ENCODE data around the gene CELF4. TPM values are rescaled to one million over a fixed set of nuclear protein-coding genes. Genes with fewer than 3 reads are reported as not detected.
A peak's percentile ranks its signal among the peaks of the same experiment; 100 is the strongest.

Gene CELF4
- total RNA-seq, 1 experiment from 2014 or later = 3.7 TPM

DNA sequence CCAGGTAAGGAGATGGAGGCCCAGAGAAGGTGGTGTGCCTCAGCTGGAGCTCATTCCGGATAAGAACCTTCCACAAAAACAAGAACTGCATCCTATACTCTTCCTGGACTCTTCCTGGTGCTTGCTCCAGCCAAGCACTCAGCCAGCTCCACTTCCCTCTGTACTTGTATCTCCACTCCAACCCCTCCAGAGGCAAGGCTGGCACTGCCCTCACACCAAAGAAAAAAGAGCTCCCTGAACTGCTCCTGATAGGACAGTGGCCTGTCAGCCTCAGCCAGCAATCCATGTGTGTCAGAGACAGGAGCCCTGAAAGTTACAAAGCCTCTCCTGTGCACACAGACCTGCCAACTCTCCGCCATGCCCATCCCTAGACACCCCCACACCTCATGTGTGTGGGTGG, 248.1 kb downstream of the CELF4 start:
- H3K36me3 ChIP-seq (replicated peaks; ENCODE audit: control insufficient read depth, insufficient read depth, low read length) = no peaks in the 10 kb centered on the region
- no peak for DNase-seq
- no peaks in the 10 kb centered on the region for H3K27me3 ChIP-seq (ENCODE audit: control insufficient read depth, insufficient read depth, low read length)
- no peak overlapping the region for H3K4me3 ChIP-seq (ENCODE audit: insufficient read depth, low read depth, low read length)

DNA sequence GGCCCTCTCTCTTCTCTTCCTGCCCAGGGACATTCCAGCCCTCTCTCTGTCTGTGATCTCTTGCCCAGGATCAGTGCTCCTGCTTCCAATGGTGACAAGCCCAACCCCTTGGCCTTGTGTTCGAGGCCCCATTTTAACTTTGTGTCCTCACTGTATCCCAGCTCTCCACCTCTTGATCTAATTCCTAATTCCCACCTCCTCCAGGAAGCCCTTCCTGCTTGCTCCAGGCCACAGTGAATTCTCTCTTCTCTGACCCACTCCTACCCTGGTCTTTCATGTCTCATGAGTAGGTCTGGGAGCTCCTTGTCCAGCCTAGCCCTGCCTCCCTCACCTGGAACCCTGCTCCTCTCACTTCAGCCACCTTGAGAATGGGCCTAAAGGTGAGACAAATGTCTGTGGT, 249.1 kb downstream of the CELF4 start:
- Histone ChIP-seq H3K36me3 (replicated peaks; ENCODE audit: control insufficient read depth, insufficient read depth, low read length) (no peaks in the 10 kb centered on the region), H3K27me3 (ENCODE audit: control insufficient read depth, insufficient read depth, low read length) (no peaks in the 10 kb centered on the region), H3K4me3 (ENCODE audit: insufficient read depth, low read depth, low read length) (no peak overlapping the region)
- no peak for DNase-seq

DNA sequence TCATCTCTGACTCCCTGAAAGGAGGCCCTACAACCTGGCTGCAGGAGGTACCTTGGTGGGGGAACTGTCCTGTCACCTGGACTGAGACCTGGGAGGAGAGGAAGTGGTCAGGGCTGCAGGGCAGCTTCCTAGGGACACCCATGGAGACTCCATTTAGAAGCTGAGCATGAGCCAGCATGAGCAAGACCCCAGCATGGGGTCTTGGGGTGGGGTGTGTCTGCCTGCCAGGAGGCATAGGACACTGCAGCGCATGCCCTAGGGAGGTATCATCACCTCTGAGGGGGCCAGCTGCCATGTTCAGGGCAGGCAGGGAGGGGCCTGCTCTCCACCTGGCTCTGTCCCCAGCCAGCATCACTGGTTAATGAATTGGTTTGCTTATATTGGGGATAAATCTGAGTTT, 249.7 kb downstream of the CELF4 start:
- Histone ChIP-seq H3K27me3 (ENCODE audit: control insufficient read depth, insufficient read depth, low read length) (no peaks in the 10 kb centered on the region), H3K4me3 (ENCODE audit: insufficient read depth, low read depth, low read length) (no peak overlapping the region), H3K36me3 (replicated peaks; ENCODE audit: control insufficient read depth, insufficient read depth, low read length) (no peaks in the 10 kb centered on the region)
- DNase-seq = no peak

DNA sequence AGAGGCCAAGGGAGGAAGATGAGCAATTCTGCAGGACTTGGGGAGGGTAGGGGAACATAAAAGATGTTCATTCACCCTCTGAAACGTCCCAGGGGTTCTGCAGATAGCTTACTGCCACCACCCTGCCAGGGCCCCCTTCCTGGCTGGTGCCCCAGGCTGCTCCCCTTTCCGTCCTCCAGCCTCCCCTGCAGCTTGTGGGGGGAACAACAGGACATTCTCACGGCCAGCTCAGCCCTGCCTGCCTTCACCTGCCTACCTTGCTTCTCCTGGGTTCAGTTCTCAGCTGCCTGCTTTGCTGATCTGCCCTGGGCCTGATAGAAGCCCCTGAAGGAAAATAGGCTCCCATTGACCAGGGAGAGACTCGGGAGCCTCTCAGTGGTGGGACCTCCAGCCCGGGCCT, 251.1 kb downstream of the CELF4 start:
- peak; percentile 75 for DNase-seq
- Histone ChIP-seq H3K27me3 (ENCODE audit: control insufficient read depth, insufficient read depth, low read length) (no peaks in the 10 kb centered on the region), H3K4me3 (ENCODE audit: insufficient read depth, low read depth, low read length) (no peak overlapping the region), H3K36me3 (replicated peaks; ENCODE audit: control insufficient read depth, insufficient read depth, low read length) (no peaks in the 10 kb centered on the region)

DNA sequence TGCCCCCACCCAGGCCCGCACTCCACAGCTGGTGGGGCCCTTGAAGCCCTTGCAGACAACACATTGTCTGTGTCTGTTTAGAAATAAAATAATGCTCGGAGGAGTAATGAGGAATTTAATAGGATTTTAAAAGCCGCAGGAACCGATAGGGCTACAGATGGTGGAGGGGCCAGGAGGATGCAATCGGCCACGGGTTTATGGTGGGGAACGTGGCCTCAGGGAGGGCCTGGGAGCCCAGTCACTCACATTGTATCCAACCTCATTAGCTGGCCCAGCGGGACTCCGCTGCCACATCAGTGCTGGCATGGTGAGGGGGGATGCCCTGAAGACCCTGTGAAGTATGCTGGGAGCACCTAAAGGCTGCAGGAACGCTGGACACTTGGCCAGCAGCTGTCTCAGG, 252.0 kb downstream of the CELF4 start:
- H3K4me3 ChIP-seq (ENCODE audit: insufficient read depth, low read depth, low read length) = no peak overlapping the region
- no peaks in the 10 kb centered on the region for H3K36me3 ChIP-seq (replicated peaks; ENCODE audit: control insufficient read depth, insufficient read depth, low read length)
- DNase-seq = no peak
- H3K27me3 ChIP-seq (ENCODE audit: control insufficient read depth, insufficient read depth, low read length) = no peaks in the 10 kb centered on the region

DNA sequence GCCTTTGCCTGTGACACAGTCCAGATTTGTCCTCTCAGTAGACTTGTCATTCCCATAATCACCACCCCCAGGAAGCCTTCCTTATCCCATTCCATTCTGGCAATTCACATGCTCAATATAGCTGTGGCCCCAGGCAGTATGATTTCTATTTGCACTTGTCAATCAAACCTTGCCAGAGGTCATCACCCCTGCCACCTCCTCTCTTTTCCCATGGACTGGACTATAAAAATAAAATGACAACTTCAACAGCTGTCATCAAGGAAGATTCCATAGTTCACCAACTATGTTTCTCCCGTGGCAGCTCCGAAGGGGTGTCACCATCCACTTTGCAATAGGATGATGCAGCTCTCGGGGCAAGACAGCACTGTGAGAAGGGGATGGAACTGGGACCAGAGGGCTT, 255.7 kb downstream of the CELF4 start:
- no peak for DNase-seq
- H3K4me3 ChIP-seq (ENCODE audit: insufficient read depth, low read depth, low read length) = no peak overlapping the region
- no peaks in the 10 kb centered on the region for H3K36me3 ChIP-seq (replicated peaks; ENCODE audit: control insufficient read depth, insufficient read depth, low read length)
- no peaks in the 10 kb centered on the region for H3K27me3 ChIP-seq (ENCODE audit: control insufficient read depth, insufficient read depth, low read length)

DNA sequence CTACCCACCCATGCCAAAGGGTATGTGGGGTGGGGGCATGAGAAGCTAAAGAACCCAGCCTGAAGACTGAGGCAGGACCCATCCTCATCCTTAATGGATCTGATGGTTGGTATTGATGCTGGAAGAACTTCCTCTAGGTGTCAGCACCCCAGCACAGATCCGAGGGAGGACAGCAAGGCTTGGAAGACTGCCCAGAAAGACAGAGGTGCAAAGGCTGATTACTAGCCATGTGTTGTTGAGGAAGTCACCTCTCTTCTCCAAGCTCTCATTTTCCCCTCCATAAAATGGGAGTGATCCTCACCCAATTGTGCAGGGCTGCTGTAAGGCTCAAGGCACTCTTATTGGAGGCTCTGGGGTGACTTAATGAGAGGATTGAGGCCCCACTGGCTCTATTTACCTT, 256.5 kb downstream of the CELF4 start:
- Histone ChIP-seq H3K27me3 (ENCODE audit: control insufficient read depth, insufficient read depth, low read length) (no peaks in the 10 kb centered on the region), H3K4me3 (ENCODE audit: insufficient read depth, low read depth, low read length) (no peak overlapping the region), H3K36me3 (replicated peaks; ENCODE audit: control insufficient read depth, insufficient read depth, low read length) (no peaks in the 10 kb centered on the region)
- no peak for DNase-seq

DNA sequence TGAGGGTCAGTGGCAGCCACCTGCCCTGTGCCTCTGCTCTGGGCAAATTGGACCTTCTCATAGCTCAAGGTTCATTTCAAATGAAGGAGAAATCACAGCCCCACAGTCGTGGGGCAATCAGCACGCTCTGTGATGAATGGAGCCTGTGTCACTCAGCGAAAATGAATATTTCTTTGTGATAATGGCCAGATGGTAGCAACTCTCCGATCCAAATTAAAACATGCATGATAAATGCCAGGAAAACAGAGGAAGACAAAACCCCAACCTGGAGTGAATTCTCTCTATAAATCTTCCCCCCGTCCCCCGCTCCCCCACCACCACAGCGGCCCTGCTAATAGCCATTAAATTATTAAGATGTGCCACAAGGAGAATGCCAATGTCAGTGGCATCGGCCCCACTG, 258.4 kb downstream of the CELF4 start:
- Histone ChIP-seq H3K4me3 (ENCODE audit: insufficient read depth, low read depth, low read length) (no peak overlapping the region), H3K36me3 (replicated peaks; ENCODE audit: control insufficient read depth, insufficient read depth, low read length) (no peaks in the 10 kb centered on the region)
- no peak for DNase-seq

DNA sequence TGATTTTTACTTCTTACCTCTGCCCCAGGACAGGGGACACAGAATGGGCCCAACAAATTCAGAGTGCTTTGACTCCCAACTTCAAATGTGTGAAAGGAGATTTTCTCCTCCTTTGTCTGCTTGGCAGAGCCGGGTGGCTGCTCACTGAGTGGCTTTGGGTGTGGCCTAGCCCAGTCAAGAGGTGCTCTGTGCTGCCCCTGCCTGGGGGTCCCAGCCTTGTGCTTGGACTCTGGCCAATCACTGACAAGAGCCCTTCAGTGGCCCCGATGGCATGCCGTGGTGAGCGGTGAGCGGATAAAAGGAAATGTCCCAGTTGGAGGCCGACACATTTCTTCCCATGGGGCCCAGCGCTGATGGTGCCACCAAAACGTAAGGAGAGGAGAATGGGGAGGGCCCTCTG, 259.2 kb downstream of the CELF4 start:
- Histone ChIP-seq H3K27me3 (ENCODE audit: control insufficient read depth, insufficient read depth, low read length) (no peaks in the 10 kb centered on the region), H3K36me3 (replicated peaks; ENCODE audit: control insufficient read depth, insufficient read depth, low read length) (no peaks in the 10 kb centered on the region), H3K4me3 (ENCODE audit: insufficient read depth, low read depth, low read length) (no peak overlapping the region)
- DNase-seq = no peak

More for the DNA sequence above, 258.4 kb downstream of the CELF4 start:
- no peaks in the 10 kb centered on the region for H3K27me3 ChIP-seq (ENCODE audit: control insufficient read depth, insufficient read depth, low read length)

DNA sequence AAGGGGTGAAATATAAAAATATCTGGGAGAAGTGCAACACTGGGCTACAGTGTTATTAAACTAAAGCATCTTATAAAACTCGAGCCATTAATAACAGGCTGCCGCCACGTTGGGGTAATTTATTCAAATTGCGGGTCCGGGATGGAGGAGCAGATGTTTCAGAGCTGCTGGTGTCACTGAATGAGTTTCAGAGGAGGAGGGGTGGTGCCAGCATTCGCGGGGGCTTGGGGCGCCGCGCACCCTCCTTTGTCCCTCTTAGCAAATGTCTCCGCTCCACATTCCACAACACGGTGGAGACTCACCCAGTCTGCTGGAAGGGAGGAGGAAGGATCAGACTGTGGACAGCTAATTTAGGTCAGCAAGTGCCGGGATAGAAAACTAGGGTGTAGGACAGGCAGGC, 260.5 kb downstream of the CELF4 start:
- H3K27me3 ChIP-seq (ENCODE audit: control insufficient read depth, insufficient read depth, low read length) = no peaks in the 10 kb centered on the region
- no peaks in the 10 kb centered on the region for H3K36me3 ChIP-seq (replicated peaks; ENCODE audit: control insufficient read depth, insufficient read depth, low read length)
- H3K4me3 ChIP-seq (ENCODE audit: insufficient read depth, low read depth, low read length) = no peak overlapping the region
- no peak for DNase-seq

DNA sequence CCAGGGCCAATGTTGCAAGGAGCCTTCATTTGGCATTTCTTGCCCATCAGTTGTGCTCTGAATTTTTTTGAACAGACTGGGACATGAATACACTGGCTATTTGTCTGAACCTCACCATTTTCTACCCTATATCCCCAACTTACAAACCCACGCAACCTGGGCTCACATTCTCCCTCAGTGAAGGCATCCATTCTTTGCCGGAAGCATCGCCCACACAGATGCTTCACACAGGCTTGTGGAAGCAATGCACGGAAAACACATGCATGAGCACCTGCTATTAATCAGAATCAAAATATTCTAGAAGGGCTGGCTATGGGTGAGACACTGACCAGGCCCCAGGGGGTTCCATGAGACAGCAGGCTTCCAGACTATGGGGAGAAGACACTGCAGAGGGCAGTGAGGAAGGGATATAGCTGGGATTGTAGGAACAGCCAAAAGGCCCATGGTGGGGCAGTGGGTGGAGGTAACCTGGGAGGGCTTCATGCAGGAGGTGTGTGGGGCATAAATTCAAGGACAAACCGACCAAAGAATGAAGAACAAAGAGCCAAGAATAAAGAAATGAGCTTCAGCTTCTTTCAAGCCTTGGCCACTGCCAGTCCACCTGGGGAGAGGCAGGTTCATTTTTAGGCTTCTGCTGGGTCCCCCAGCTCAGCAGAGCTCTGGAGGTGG, 261.5 kb downstream of the CELF4 start:
- no peak for DNase-seq
- Histone ChIP-seq H3K36me3 (replicated peaks; ENCODE audit: control insufficient read depth, insufficient read depth, low read length) (no peaks in the 10 kb centered on the region), H3K4me3 (ENCODE audit: insufficient read depth, low read depth, low read length) (no peak overlapping the region), H3K27me3 (ENCODE audit: control insufficient read depth, insufficient read depth, low read length) (no peaks in the 10 kb centered on the region)

DNA sequence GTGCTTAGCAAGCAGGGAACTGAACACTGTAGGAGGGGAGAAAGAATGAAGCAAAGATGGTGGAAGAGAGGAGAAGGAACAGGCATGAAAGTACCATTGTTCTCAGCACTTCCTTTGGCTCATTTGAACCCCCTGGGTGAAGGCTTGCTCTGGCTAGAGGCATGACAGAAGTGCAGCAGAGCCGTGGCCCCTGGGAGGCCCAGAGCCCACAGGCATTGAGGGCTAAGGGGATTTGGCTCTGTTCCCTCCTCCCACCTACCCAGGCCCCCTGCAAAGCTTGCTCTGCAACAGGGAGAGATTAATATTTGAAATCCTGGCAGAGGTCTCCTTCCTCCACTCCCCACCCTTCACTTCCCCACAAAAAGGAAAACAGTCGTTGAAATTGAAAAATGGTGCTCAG, 262.6 kb downstream of the CELF4 start:
- Histone ChIP-seq H3K4me3 (ENCODE audit: insufficient read depth, low read depth, low read length) (no peak overlapping the region), H3K27me3 (ENCODE audit: control insufficient read depth, insufficient read depth, low read length) (no peaks in the 10 kb centered on the region), H3K36me3 (replicated peaks; ENCODE audit: control insufficient read depth, insufficient read depth, low read length) (no peaks in the 10 kb centered on the region)
- no peak for DNase-seq

DNA sequence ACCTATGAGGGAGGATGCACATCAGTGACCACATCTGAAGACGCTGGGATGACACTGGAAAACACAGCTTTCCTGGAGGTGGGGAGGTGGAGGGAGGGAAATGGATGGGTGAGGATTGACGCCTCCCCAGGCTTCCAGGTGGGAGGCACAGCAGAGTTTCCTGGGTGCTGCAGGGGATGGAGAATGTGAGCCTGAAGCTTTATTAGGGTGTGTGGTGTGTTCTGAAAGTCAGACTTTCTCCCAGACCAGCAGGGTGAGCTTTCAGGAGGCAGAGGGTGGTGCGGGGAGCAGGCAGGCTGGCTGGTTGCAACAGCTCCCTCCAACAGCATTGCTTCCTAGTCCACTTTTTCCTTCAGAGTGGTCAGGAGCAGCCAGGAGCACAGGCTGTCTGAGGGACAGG, 263.1 kb downstream of the CELF4 start:
- DNase-seq = no peak

DNA sequence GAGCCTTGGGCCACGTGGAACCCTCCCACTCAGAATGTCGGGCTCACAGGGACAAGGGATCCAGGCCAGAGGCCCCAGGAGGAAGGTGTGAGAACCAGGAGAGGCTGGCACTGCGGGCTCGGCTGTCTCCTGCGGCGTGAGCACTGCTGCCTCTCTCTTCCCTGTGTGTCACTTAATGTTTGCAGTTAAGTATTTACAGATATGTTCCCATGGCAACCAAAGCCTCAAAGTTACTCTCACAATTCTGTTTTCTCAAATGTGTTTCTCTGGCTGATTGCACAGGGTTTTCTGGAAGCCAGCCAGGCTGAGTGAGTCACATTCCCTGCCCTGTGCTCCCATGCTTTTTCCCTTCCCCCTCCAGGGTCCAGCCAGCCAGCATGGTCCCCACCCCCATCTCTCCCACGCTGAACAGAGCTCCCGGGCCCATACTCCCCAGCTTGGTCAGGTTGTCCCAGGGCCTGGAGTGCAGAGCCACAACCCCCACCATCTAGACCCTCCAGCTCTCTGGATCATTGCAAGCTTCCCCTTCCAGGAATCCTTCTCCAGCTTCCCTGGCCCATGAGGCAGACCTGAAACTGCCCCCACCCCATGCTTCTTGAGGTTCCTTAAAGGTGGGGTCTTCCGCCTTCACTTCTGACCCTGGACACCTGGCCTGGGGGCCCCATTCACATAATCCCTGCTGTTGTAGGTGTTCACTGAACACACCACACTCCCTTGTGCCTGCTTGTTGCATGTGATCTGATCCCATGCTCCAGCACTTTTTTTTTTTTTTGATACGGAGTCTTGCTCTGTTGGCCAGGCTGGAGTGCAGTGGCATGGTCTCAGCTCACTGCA, 265.9 kb downstream of the CELF4 start:
- H3K4me3 ChIP-seq (ENCODE audit: insufficient read depth, low read depth, low read length) = no peak overlapping the region
- DNase-seq = no peak
- 0 out of 2 replicates have a peak, but pooled peaks cover 1% of the 10 kb centered on the region for H3K27me3 ChIP-seq (ENCODE audit: control insufficient read depth, insufficient read depth, low read length)
- H3K36me3 ChIP-seq (replicated peaks; ENCODE audit: control insufficient read depth, insufficient read depth, low read length) = no peaks in the 10 kb centered on the region

More for the DNA sequence above, 263.1 kb downstream of the CELF4 start:
- no peaks in the 10 kb centered on the region for H3K27me3 ChIP-seq (ENCODE audit: control insufficient read depth, insufficient read depth, low read length)
- no peak overlapping the region for H3K4me3 ChIP-seq (ENCODE audit: insufficient read depth, low read depth, low read length)
- H3K36me3 ChIP-seq (replicated peaks; ENCODE audit: control insufficient read depth, insufficient read depth, low read length) = no peaks in the 10 kb centered on the region

DNA sequence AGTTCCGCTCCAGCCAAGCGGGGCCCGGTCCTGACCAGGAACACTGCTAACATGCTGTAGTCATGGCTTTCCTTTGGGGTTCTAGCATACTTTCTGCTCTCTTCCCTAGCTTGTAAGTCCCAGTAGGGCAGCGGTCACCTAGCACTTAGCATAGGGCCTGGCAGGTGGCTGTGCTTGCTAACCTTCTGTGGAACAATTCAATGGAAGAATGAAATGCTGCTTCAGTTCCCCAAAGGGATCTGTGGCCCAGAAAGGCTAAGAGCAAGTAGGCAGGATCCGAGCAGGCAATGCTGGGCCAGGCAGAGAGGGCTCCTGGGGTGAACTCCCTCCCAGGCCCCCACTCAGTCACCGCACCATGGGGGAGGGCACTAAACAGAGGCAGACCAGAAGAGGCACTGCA, 266.8 kb downstream of the CELF4 start:
- H3K36me3 ChIP-seq (replicated peaks; ENCODE audit: control insufficient read depth, insufficient read depth, low read length) = no peaks in the 10 kb centered on the region
- DNase-seq = no peak
- 0 out of 2 replicates have a peak, but pooled peaks cover 1% of the 10 kb centered on the region for H3K27me3 ChIP-seq (ENCODE audit: control insufficient read depth, insufficient read depth, low read length)
- no peak overlapping the region for H3K4me3 ChIP-seq (ENCODE audit: insufficient read depth, low read depth, low read length)
